Lung (tissue), 12 donors: Measurements from ENCODE around the gene TENM4. TPM values are rescaled to one million over a fixed set of nuclear protein-coding genes. Genes with fewer than 3 reads are reported as not detected.
"Not testable (repeated sequence)": the region's sequence is repeated elsewhere in the genome, so short reads cannot be mapped to it uniquely, and the experiment has no call there.

Experiments
- ATAC-seq: fragments of 200-7000 bp; cut with Tn5 transposase; one replicate; pipeline ENCODE4 v1.9.1; 2020; ENCODE audit warnings: moderate number of reproducible peaks; ENCODE audit not compliant: insufficient read depth, low FRiP score
- DNase-seq, 3 donors: peaks; one replicate each; pipeline ENCODE4 v3.0.0-alpha.2; 2013 to 2017
- H3K27ac ChIP-seq, 2 donors: one replicate each; pipeline ENCODE4 v1.5.1; 2013; ENCODE audit warnings: mild to moderate bottlenecking in 2 of 2, moderate library complexity in 2 of 2, control low read depth in 1 of 2, inconsistent platforms in 1 of 2, low read depth in 1 of 2, low read length in 1 of 2
- H3K27me3 ChIP-seq, 3 donors: one replicate each; pipeline ENCODE4 v1.5.1; 2013; ENCODE audit warnings: low read length in 2 of 3; ENCODE audit not compliant: control insufficient read depth in 3 of 3, insufficient read depth in 3 of 3
- H3K36me3 ChIP-seq, 4 donors: one replicate each; pipeline ENCODE4 v1.5.1; 2013; ENCODE audit warnings: low read length in 4 of 4, mild to moderate bottlenecking in 1 of 4, moderate library complexity in 1 of 4; ENCODE audit not compliant: control insufficient read depth in 4 of 4, insufficient read depth in 4 of 4
- H3K4me1 ChIP-seq, 5 donors: one replicate each; pipeline ENCODE4 v1.5.1; 2013; ENCODE audit warnings: low read length in 5 of 5, mild to moderate bottlenecking in 2 of 5, moderate library complexity in 1 of 5; ENCODE audit not compliant: control insufficient read depth in 5 of 5, insufficient read depth in 5 of 5
- H3K4me3 ChIP-seq: one replicate; pipeline ENCODE4 v1.5.1; 2013; ENCODE audit warnings: mild to moderate bottlenecking, control low read depth, moderate library complexity
- H3K9ac ChIP-seq, 2 donors: one replicate each; pipeline ENCODE4 v1.5.1; 2013; ENCODE audit warnings: low read length in 2 of 2, control low read depth in 1 of 2; ENCODE audit not compliant: insufficient read depth in 1 of 2
- H3K9me3 ChIP-seq, 4 donors: one replicate each; pipeline ENCODE4 v1.5.1; 2013; ENCODE audit warnings: low read length in 3 of 4, mild to moderate bottlenecking in 1 of 4, moderate library complexity in 1 of 4; ENCODE audit not compliant: control insufficient read depth in 4 of 4, insufficient read depth in 3 of 4
- CTCF ChIP-seq: IDR thresholded peaks from 2 replicates; pipeline ENCODE4 v1.5.1; 2012; ENCODE audit warnings: mild to moderate bottlenecking; ENCODE audit errors: control extremely low read depth, extremely low read depth
- WGBS, 2 donors: extraction: QIAGEN DNeasy Blood & Tissue Kit; methylation state at CpG; one replicate each; pipeline ENCODE4 v1.1.7; 2013; 5-methylcytosine and 5-hydroxymethylcytosine counted together
- polyA plus RNA-seq, 2 donors: library from polyadenylated mRNA; stranded (reverse); fragments of 200-250 nt; gene quantifications; one replicate each; pipeline ENCODE4 v1.2.1, GENCODE V29; 2013
- total RNA-seq, 2 donors: library from RNA; depleted of rRNA in 1 of 2; stranded (reverse); fragments of >200 nt in 1 of 2; gene quantifications; one replicate each; pipeline ENCODE4 v1.2.1, GENCODE V29; 2014 to 2021
- donor health status: control.
- donor health status: control.
- donor health status: Bipolar disorder and iron deficiency.
- donor health status: healthy.
- donor health status: DM: yes; HTN: yes; CAD: no.

Gene TENM4
- total and polyA plus RNA-seq, 4 donors, result 0.28 to 16.4 (median 3.2) TPM

DNA sequence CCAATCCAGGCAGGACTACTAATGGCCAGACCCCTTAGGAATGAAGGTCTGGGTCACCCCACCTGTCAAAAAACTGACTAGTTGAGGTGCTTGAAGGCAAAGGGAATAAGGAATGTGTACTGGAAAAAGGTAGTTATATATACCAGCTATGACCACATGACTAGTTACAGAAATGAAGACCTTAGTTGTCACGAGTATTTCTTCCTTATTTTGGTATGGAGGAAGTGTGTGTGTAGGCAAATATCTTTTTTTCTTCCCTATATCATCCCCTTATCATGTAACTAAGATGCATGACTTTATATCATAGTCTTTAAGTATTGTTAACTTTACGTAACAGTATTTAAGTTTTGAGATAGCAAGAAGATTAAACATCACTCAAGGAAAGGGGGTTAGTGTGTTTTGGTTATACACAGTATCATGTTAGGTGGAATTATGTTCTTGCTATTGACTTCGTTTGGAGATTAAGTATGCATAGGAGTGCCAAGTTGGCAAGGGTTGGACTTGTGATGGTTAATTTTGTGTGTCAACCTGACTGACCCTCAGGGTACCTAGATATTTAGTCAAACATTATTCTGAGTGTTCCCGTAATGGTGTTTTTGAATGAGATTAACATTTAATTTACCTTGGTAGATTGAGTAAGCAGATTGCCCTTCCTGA is 828.0 kb downstream of the TENM4 start:
- TF ChIP-seq CTCF, result no peak

GRCh38 chr11:78609321-78609720 is 831.5 kb downstream of the TENM4 start:
- H3K9ac ChIP-seq, ATAC-seq, DNase-seq, H3K27ac ChIP-seq, H3K36me3 ChIP-seq, H3K27me3 ChIP-seq, H3K4me3 ChIP-seq, H3K9me3 ChIP-seq, H3K4me1 ChIP-seq: not testable (repeated sequence)
- WGBS, 2 donors, result 91 to 92% methylated on average over 5 of the region's 5 CpGs

More for the DNA sequence above, 828.0 kb downstream of the TENM4 start:
- H3K9me3 ChIP-seq, result peaks cover 0 to 6% (median 0%) of the 10 kb centered on the region in 4 donors
- no peaks in the 10 kb centered on the region for H3K36me3 ChIP-seq
- 59 to 72% methylated on average over 4 of the region's 4 CpGs for WGBS, 2 donors
- DNase-seq (no peak), ATAC-seq (no peak)
- H3K4me3 ChIP-seq, result no peak overlapping the region
- H3K27me3 ChIP-seq, result no peaks in the 10 kb centered on the region
- no peak overlapping the region for H3K9ac ChIP-seq
- no peaks in the 10 kb centered on the region for H3K4me1 ChIP-seq
- no peak overlapping the region for H3K27ac ChIP-seq

GRCh38 chr11:78607696-78608095 is 833.1 kb downstream of the TENM4 start:
- H3K36me3 ChIP-seq, result no peaks in the 10 kb centered on the region
- no peaks in the 10 kb centered on the region for H3K4me1 ChIP-seq
- H3K9ac ChIP-seq, result no peak overlapping the region
- H3K4me3 ChIP-seq, result no peak overlapping the region
- DNase-seq (no peak), ATAC-seq (no peak)
- no peak for TF ChIP-seq CTCF
- H3K27ac ChIP-seq, result no peak overlapping the region
- peaks cover 0 to 2% (median 0%) of the 10 kb centered on the region in 4 donors for H3K9me3 ChIP-seq
- no peaks in the 10 kb centered on the region for H3K27me3 ChIP-seq

GRCh38 chr11:78606667-78607066 is 834.2 kb downstream of the TENM4 start:
- H3K9ac ChIP-seq, result no peak overlapping the region
- H3K9me3 ChIP-seq, result peaks cover 0 to 2% (median 0%) of the 10 kb centered on the region in 4 donors
- H3K27me3 ChIP-seq, result no peaks in the 10 kb centered on the region
- ATAC-seq, result no peak
- DNase-seq, result no peak
- no peaks in the 10 kb centered on the region for H3K4me1 ChIP-seq
- H3K27ac ChIP-seq, result no peak overlapping the region
- WGBS, 2 donors, result 70 to 74% methylated on average over 3 of the region's 3 CpGs
- H3K36me3 ChIP-seq, result no peaks in the 10 kb centered on the region
- TF ChIP-seq CTCF, result no peak
- no peak overlapping the region for H3K4me3 ChIP-seq
